ENCODE data around the gene SUGCT.

The SUGCT gene

DNA sequence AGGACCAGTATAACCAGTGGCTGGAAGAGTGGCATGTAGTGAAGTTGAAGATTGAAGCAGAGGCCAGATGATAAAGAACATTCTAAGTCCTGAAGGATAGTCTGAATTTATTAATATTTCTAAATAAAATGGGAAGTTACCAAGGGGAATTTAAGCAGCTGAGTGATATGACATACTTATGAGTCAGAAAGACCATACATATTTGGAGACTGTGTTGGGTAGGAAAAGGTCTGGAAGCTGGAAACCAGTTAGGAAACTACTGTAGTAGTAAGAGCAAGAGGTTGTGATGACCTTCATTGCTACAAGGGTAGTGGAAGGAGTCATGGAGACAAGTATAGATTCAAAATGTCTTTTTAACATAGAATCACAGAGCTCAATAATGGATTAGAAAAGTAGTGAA is 752.3 kb downstream of the SUGCT start:
- TF ChIP-seq ZFX (IDR thresholded peaks at IDR 0.05), result no peak
- TF ChIP-seq, protein P1, sequence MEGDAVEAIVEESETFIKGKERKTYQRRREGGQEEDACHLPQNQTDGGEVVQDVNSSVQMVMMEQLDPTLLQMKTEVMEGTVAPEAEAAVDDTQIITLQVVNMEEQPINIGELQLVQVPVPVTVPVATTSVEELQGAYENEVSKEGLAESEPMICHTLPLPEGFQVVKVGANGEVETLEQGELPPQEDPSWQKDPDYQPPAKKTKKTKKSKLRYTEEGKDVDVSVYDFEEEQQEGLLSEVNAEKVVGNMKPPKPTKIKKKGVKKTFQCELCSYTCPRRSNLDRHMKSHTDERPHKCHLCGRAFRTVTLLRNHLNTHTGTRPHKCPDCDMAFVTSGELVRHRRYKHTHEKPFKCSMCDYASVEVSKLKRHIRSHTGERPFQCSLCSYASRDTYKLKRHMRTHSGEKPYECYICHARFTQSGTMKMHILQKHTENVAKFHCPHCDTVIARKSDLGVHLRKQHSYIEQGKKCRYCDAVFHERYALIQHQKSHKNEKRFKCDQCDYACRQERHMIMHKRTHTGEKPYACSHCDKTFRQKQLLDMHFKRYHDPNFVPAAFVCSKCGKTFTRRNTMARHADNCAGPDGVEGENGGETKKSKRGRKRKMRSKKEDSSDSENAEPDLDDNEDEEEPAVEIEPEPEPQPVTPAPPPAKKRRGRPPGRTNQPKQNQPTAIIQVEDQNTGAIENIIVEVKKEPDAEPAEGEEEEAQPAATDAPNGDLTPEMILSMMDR (conservative IDR thresholded peaks at IDR 0.05), result no peak
- H3K27ac ChIP-seq, result no peak overlapping the region

DNA sequence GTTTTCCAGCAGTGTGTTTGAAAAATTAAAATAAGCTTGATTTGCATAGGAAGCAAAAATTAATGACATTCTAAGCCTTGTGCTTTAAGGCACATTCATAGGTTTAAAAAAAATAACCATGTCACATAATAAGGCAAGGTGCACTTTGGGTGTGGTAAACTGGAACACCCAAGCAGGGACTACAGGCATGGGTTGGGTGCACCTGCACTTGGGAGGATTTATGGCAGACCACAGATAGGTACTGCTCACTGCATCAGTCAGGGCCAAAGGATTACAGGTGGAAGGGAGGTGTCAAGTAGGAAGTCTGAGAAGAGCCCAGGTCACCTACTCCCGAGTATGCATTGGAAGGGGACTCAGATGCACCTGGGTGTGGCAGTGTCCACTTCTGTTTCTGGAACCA is 753.7 kb downstream of the SUGCT start:
- H3K27ac ChIP-seq, result no peak overlapping the region
- TF ChIP-seq ZFX (IDR thresholded peaks at IDR 0.05), result no peak
- TF ChIP-seq, protein P1 (conservative IDR thresholded peaks at IDR 0.05), result no peak

- no peak for TF ChIP-seq ZFX (IDR thresholded peaks at IDR 0.05)
- TF ChIP-seq, protein P1 (conservative IDR thresholded peaks at IDR 0.05), result no peak
- no peak overlapping the region for H3K27ac ChIP-seq
Observed at GRCh38 chr7:40889099-40889498, 754.3 kb downstream of the SUGCT start.

GRCh38 chr7:40889539-40889938 is 754.7 kb downstream of the SUGCT start:
- no peak overlapping the region for H3K27ac ChIP-seq
- TF ChIP-seq ZFX (IDR thresholded peaks at IDR 0.05), result no peak
- TF ChIP-seq, protein P1 (conservative IDR thresholded peaks at IDR 0.05), result no peak

GRCh38 chr7:40890088-40890692 is 755.4 kb downstream of the SUGCT start:
- TF ChIP-seq, protein P1 (conservative IDR thresholded peaks at IDR 0.05), result no peak
- no peak for TF ChIP-seq ZFX (IDR thresholded peaks at IDR 0.05)
- no peak overlapping the region for H3K27ac ChIP-seq

- TF ChIP-seq, protein P1 (conservative IDR thresholded peaks at IDR 0.05), result no peak
- TF ChIP-seq ZFX (IDR thresholded peaks at IDR 0.05), result no peak
- H3K27ac ChIP-seq, result no peak overlapping the region
Observed at GRCh38 chr7:40891232-40891631, 756.4 kb downstream of the SUGCT start.

DNA sequence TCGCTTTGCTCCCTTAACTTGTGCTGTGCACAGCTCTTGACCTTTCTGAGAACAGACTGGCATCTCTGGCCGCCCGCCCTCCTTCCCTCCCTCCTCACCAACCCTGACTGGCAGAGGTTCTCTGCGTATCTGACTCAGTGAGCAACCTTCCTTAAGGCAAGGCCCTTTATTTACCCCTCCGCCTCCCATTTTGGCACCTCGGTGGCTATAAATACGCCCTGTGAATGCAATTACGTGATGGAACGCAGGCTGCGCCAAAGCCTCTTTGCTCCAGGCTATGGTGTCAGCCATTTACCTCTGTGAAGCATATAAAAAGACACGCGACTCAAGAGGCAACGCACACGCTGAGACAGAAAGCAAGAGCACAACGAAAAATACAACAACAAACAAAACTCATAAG is 764.3 kb downstream of the SUGCT start:
- TF ChIP-seq, protein P1 (conservative IDR thresholded peaks at IDR 0.05), result no peak
- no peak for TF ChIP-seq ZFX (IDR thresholded peaks at IDR 0.05)
- H3K27ac ChIP-seq, result peak overlapping the region; percentile 10

All from C4-2B (cell line).